ENCODE data around the gene CROT.

DNA sequence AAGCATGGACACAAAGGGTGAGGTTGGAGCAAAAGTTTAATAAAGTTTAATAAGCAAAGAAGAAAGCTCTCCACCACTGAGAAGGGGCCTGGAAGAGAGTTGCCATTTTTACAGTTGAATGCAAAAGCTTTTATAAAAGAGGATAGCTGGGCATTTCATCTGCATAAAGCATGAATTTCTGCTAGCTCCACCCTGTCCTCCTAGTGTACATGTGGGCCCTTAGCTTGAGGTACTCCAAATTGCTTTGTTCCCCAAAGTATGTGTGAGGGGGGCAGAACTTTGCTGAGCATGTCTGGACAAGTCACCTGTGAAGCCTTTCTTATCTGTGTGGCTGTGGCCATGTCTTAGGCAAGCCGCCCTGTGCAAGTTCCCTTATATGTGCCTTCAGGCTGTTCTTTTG, 22.6 kb upstream of the CROT start:
- TF ChIP-seq, protein P1, sequence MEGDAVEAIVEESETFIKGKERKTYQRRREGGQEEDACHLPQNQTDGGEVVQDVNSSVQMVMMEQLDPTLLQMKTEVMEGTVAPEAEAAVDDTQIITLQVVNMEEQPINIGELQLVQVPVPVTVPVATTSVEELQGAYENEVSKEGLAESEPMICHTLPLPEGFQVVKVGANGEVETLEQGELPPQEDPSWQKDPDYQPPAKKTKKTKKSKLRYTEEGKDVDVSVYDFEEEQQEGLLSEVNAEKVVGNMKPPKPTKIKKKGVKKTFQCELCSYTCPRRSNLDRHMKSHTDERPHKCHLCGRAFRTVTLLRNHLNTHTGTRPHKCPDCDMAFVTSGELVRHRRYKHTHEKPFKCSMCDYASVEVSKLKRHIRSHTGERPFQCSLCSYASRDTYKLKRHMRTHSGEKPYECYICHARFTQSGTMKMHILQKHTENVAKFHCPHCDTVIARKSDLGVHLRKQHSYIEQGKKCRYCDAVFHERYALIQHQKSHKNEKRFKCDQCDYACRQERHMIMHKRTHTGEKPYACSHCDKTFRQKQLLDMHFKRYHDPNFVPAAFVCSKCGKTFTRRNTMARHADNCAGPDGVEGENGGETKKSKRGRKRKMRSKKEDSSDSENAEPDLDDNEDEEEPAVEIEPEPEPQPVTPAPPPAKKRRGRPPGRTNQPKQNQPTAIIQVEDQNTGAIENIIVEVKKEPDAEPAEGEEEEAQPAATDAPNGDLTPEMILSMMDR (IDR thresholded peaks at IDR 0.05; ENCODE audit: low read depth, low read length): no peak
- TF ChIP-seq EZH2phosphoT487 (IDR thresholded peaks at IDR 0.05; ENCODE audit: low read depth): no peak

All from OCI-LY3 (cell line).